Tibial nerve (tissue), 4 donors: ENCODE results near the gene TBC1D7.

ENCODE experiments used
- EP300 ChIP-seq, 2 donors: sonication (generic); formaldehyde crosslinking; IDR thresholded peaks; one replicate each; pipeline ENCODE4 v1.6.1; 2017; ENCODE audit warnings: antibody characterized with exemption in 2 of 2, mild to moderate bottlenecking in 1 of 2
- POLR2A ChIP-seq, 2 donors: fragments of 450-650 bp; IDR thresholded peaks; one replicate each; pipeline ENCODE4 v1.6.1; 2017; ENCODE audit warnings: antibody characterized with exemption in 2 of 2, mild to moderate bottlenecking in 2 of 2, moderate library complexity in 2 of 2
- TF ChIP-seq, protein P1 (sequence below), 5 experiments: fragments of 200-600 bp in 3 of 5; fragments of 450-650 bp in 2 of 5; sonication (generic) in 3 of 5; IDR thresholded peaks; one replicate each; pipeline ENCODE4 v1.5.1; 2016 to 2019; ENCODE audit warnings: antibody characterized with exemption in 5 of 5, mild to moderate bottlenecking in 3 of 5, moderate library complexity in 2 of 5

DNA sequence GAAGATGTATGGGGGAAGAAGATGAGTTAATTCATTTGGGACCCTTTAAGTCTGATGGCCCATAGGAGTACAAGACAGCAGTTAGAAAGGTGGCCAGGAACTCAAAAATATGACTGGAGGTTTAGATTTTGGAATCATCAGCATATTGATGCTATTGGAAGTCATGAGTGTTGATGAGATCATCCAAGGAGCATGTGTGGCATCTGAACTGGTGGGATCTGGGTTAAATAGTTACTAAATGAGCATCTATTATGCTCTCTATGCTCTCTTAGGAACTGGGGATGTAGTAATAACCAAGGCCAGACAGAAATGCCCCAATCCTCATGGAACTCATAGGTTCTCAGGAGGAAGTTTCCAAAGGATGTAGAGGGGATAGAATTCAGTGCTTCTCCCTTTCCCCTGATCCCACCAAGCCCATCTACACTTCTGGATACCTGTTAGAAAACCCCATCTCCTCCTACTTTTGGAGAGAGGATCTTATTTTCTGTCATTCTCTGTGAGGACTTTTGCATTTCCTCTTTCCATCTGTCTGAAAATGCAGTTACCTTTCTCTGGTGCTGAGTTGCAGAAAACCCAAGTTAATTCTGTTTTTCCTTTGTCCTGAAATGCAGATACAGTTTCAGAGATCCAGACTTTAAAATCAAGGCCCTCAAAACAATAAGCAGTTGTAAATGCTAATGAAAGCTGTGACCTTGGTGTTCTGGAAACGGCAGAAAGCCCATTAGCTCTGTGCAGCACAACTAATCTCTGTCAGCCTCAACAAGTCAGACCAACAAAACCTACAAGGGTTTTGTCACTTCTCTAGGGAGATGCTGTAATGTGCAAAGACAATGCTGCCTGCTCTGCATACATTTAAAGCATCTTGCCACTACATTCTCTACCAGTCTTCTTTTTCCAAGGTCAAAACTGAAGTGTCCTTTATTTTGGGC is 65.8 kb downstream of the TBC1D7 start:
- TF ChIP-seq, protein P1, sequence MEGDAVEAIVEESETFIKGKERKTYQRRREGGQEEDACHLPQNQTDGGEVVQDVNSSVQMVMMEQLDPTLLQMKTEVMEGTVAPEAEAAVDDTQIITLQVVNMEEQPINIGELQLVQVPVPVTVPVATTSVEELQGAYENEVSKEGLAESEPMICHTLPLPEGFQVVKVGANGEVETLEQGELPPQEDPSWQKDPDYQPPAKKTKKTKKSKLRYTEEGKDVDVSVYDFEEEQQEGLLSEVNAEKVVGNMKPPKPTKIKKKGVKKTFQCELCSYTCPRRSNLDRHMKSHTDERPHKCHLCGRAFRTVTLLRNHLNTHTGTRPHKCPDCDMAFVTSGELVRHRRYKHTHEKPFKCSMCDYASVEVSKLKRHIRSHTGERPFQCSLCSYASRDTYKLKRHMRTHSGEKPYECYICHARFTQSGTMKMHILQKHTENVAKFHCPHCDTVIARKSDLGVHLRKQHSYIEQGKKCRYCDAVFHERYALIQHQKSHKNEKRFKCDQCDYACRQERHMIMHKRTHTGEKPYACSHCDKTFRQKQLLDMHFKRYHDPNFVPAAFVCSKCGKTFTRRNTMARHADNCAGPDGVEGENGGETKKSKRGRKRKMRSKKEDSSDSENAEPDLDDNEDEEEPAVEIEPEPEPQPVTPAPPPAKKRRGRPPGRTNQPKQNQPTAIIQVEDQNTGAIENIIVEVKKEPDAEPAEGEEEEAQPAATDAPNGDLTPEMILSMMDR (IDR thresholded peaks at IDR 0.05) = no peak
- TF ChIP-seq EP300 (IDR thresholded peaks at IDR 0.05) (no peak), POLR2A (IDR thresholded peaks at IDR 0.05) (no peak)
